Suprapubic skin (tissue), 3 donors: ENCODE results near the gene GCLC.

Source experiments
- POLR2A ChIP-seq, 2 donors: fragments of 450-650 bp; IDR thresholded peaks; one replicate each; pipeline ENCODE4 v1.6.1; 2017; ENCODE audit warnings: antibody characterized with exemption in 2 of 2, mild to moderate bottlenecking in 2 of 2, moderate library complexity in 2 of 2
- TF ChIP-seq, protein P1 (sequence below), 2 donors: fragments of 200-600 bp in 1 of 2; fragments of 450-650 bp in 1 of 2; sonication (generic) in 1 of 2; IDR thresholded peaks; one replicate each; pipeline ENCODE4 v1.5.1; 2016 to 2019; ENCODE audit warnings: antibody characterized with exemption in 2 of 2, mild to moderate bottlenecking in 1 of 2, moderate library complexity in 1 of 2

DNA sequence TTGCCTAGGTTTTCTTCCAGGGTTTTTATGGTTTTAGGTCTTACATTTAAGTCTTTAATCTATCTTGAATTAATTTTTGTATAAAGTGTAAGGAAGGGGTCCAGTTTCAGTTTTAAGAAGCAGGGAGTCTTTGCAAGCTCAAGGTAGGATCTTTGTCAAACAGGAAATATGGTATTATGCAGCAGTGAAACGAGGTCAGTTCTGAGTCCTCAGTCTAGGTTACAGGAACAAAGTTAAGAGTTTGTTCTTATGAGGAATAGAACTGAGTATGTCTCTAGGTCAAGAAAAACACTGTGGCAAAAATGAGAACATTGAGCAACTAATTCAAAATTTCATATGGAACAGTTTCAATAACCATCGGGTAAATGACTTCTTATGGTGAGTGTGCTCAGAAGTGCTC lies 63.6 kb downstream of the GCLC start:
- TF ChIP-seq POLR2A (IDR thresholded peaks at IDR 0.05), result no peak
- TF ChIP-seq, protein P1, sequence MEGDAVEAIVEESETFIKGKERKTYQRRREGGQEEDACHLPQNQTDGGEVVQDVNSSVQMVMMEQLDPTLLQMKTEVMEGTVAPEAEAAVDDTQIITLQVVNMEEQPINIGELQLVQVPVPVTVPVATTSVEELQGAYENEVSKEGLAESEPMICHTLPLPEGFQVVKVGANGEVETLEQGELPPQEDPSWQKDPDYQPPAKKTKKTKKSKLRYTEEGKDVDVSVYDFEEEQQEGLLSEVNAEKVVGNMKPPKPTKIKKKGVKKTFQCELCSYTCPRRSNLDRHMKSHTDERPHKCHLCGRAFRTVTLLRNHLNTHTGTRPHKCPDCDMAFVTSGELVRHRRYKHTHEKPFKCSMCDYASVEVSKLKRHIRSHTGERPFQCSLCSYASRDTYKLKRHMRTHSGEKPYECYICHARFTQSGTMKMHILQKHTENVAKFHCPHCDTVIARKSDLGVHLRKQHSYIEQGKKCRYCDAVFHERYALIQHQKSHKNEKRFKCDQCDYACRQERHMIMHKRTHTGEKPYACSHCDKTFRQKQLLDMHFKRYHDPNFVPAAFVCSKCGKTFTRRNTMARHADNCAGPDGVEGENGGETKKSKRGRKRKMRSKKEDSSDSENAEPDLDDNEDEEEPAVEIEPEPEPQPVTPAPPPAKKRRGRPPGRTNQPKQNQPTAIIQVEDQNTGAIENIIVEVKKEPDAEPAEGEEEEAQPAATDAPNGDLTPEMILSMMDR (IDR thresholded peaks at IDR 0.05), result no peak
